ENCODE data around the gene ZC3H14.

DNA sequence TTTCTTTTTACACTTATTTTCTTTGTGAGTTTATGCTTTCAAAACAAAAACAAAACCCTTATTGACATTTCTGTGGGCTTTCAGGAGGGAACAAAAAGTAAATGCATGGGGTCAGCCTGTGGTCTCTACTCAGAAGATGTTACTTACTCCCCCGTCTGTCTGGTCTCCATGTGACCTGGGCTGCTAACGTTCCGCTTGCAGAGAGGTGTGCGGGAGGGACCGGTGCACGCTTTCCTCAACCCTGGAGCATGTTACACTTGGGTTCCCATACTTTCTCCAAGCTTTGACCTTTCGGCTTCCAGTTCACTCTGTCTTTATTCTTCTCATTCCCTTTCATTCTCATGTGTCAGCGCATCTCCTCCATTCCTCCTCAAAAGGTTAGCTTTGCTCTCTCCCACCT lies 36.5 kb downstream of the ZC3H14 start:
- TF ChIP-seq CTCF (IDR thresholded peaks at IDR 0.05) (no peak), POLR2A (IDR thresholded peaks at IDR 0.05) (no peak)

All from Peyer's patch (tissue), 4 donors.